ENCODE data around the gene MARCHF3.

Gene MARCHF3

GRCh38 chr5:126982202-126982601, 48.2 kb downstream of the MARCHF3 start:
- Histone ChIP-seq H3K9me2 (ENCODE audit: low read depth, low read length) (no peaks in the 10 kb centered on the region), H3K27me3 (ENCODE audit: insufficient read depth, low read length) (no peaks in the 10 kb centered on the region), H3F3A (ENCODE audit: insufficient read depth, low read length) (no peaks in the 10 kb centered on the region), H3K4me1 (ENCODE audit: insufficient read depth, low read length, severe bottlenecking) (no peaks in the 10 kb centered on the region), H3K27ac (ENCODE audit: low read depth, low read length, poor library complexity, severe bottlenecking) (no peak overlapping the region), H3K4me2 (ENCODE audit: low read length) (no peak overlapping the region), H4K20me1 (ENCODE audit: insufficient read depth, low read length) (no peaks in the 10 kb centered on the region), H3K4me3 (ENCODE audit: low read depth, low read length, poor library complexity, severe bottlenecking) (no peak overlapping the region), H3K79me2 (ENCODE audit: insufficient read depth, low read length) (no peaks in the 10 kb centered on the region), H3K9ac (ENCODE audit: low read length) (no peak overlapping the region), H3K9me3 (ENCODE audit: low read length) (no peaks in the 10 kb centered on the region), H2AFZ (ENCODE audit: low read length) (no peak overlapping the region), H3K36me3 (ENCODE audit: insufficient read depth, low read length) (no peaks in the 10 kb centered on the region)
- TF ChIP-seq EZH2 (IDR thresholded peaks at IDR 0.05; ENCODE audit: borderline replicate concordance, low read length) (no peak), CTCF (IDR thresholded peaks at IDR 0.05; ENCODE audit: low read length) (no peak)

- no peak overlapping the region for H3K4me2 ChIP-seq (ENCODE audit: low read length)
- TF ChIP-seq CTCF (IDR thresholded peaks at IDR 0.05; ENCODE audit: low read length) (no peak), EZH2 (IDR thresholded peaks at IDR 0.05; ENCODE audit: borderline replicate concordance, low read length) (no peak)
- no peaks in the 10 kb centered on the region for H3K36me3 ChIP-seq (ENCODE audit: insufficient read depth, low read length)
- no peaks in the 10 kb centered on the region for H3K4me1 ChIP-seq (ENCODE audit: insufficient read depth, low read length, severe bottlenecking)
- H3K27me3 ChIP-seq (ENCODE audit: insufficient read depth, low read length): 0 out of 2 replicates have a peak, but pooled peaks cover 2% of the 10 kb centered on the region
- H3K9me3 ChIP-seq (ENCODE audit: low read length): no peaks in the 10 kb centered on the region
- H4K20me1 ChIP-seq (ENCODE audit: insufficient read depth, low read length): no peaks in the 10 kb centered on the region
- H3K4me3 ChIP-seq (ENCODE audit: low read depth, low read length, poor library complexity, severe bottlenecking): no peak overlapping the region
- H3K79me2 ChIP-seq (ENCODE audit: insufficient read depth, low read length): no peaks in the 10 kb centered on the region
- H3K9me2 ChIP-seq (ENCODE audit: low read depth, low read length): no peaks in the 10 kb centered on the region
- H3K27ac ChIP-seq (ENCODE audit: low read depth, low read length, poor library complexity, severe bottlenecking): no peak overlapping the region
- no peak overlapping the region for H3K9ac ChIP-seq (ENCODE audit: low read length)
- no peak overlapping the region for H2AFZ ChIP-seq (ENCODE audit: low read length)
- H3F3A ChIP-seq (ENCODE audit: insufficient read depth, low read length): no peaks in the 10 kb centered on the region
Measured at GRCh38 chr5:126981701-126982100, 48.7 kb downstream of the MARCHF3 start.

GRCh38 chr5:126981222-126981621, 49.1 kb downstream of the MARCHF3 start:
- 0 out of 2 replicates have a peak, but pooled peaks cover 6% of the 10 kb centered on the region for H3K27me3 ChIP-seq (ENCODE audit: insufficient read depth, low read length)
- no peak overlapping the region for H3K27ac ChIP-seq (ENCODE audit: low read depth, low read length, poor library complexity, severe bottlenecking)
- no peaks in the 10 kb centered on the region for H3K79me2 ChIP-seq (ENCODE audit: insufficient read depth, low read length)
- H3K36me3 ChIP-seq (ENCODE audit: insufficient read depth, low read length): no peaks in the 10 kb centered on the region
- no peaks in the 10 kb centered on the region for H3K4me1 ChIP-seq (ENCODE audit: insufficient read depth, low read length, severe bottlenecking)
- no peaks in the 10 kb centered on the region for H3K9me3 ChIP-seq (ENCODE audit: low read length)
- H4K20me1 ChIP-seq (ENCODE audit: insufficient read depth, low read length): no peaks in the 10 kb centered on the region
- TF ChIP-seq EZH2 (IDR thresholded peaks at IDR 0.05; ENCODE audit: borderline replicate concordance, low read length) (no peak), CTCF (IDR thresholded peaks at IDR 0.05; ENCODE audit: low read length) (no peak)
- H3F3A ChIP-seq (ENCODE audit: insufficient read depth, low read length): no peaks in the 10 kb centered on the region
- no peak overlapping the region for H3K4me2 ChIP-seq (ENCODE audit: low read length)
- no peaks in the 10 kb centered on the region for H3K9me2 ChIP-seq (ENCODE audit: low read depth, low read length)
- H2AFZ ChIP-seq (ENCODE audit: low read length): no peak overlapping the region
- H3K9ac ChIP-seq (ENCODE audit: low read length): no peak overlapping the region
- no peak overlapping the region for H3K4me3 ChIP-seq (ENCODE audit: low read depth, low read length, poor library complexity, severe bottlenecking)

Data from OCI-LY1 (cell line).